CD8-positive, alpha-beta memory T cell (primary cell): Measurements from ENCODE around the gene PGBD5. TPM values are rescaled to one million over a fixed set of nuclear protein-coding genes. Genes with fewer than 3 reads are reported as not detected.

ENCODE experiments used
- CTCF ChIA-PET: fragments of 350-600 bp; sonication (Branson Sonifier 250); formaldehyde crosslinking; loops from one replicate; lab custom pipeline; 2021; ENCODE audit warnings: antibody characterized with exemption; lab: Charles Lee
- POLR2A ChIA-PET: fragments of 350-600 bp; sonication (Branson Sonifier 250); formaldehyde crosslinking; loops from one replicate; lab custom pipeline; 2021; ENCODE audit warnings: antibody characterized with exemption; lab: Charles Lee
- DNase-seq, 5 donors: peaks; one replicate each; pipeline versions ENCODE4 v3.0.0 to v3.0.0-alpha.2; 2020 to 2022; ENCODE audit warnings: mixed read lengths in 1 of 5
- H3K27ac ChIP-seq: one replicate; pipeline ENCODE4 v1.7.0; 2013; ENCODE audit warnings: low read depth, mild to moderate bottlenecking, low read length, moderate library complexity
- H3K27me3 ChIP-seq: 2 replicates; pipeline ENCODE4 v1.7.0; 2013; ENCODE audit warnings: low read length, mild to moderate bottlenecking; ENCODE audit not compliant: insufficient read depth, poor library complexity, severe bottlenecking
- H3K36me3 ChIP-seq: 2 replicates; pipeline ENCODE4 v1.7.0; 2013; ENCODE audit warnings: mild to moderate bottlenecking, low read length, moderate library complexity; ENCODE audit not compliant: insufficient read depth
- H3K4me1 ChIP-seq: 2 replicates; pipeline ENCODE4 v1.7.0; 2013; ENCODE audit warnings: mild to moderate bottlenecking, low read length, moderate library complexity; ENCODE audit not compliant: insufficient read depth
- H3K4me3 ChIP-seq: 2 replicates; pipeline ENCODE4 v1.7.0; 2013; ENCODE audit warnings: mild to moderate bottlenecking, low read length
- H3K9me3 ChIP-seq: 2 replicates; pipeline ENCODE4 v1.7.0; 2013; ENCODE audit warnings: mild to moderate bottlenecking, low read length
- H3K27ac Mint-ChIP-seq, 8 donors: one replicate each; pipeline ENCODE4 v1.8.0; 2020 to 2021; ENCODE audit warnings: mixed read lengths in 8 of 8, mild to moderate bottlenecking in 6 of 8, inconsistent platforms in 3 of 8, moderate library complexity in 3 of 8
- H3K27me3 Mint-ChIP-seq, 2 donors: one replicate each; pipeline ENCODE4 v1.8.0; 2020 to 2021; ENCODE audit warnings: mixed read lengths in 2 of 2, mild to moderate bottlenecking in 1 of 2, moderate library complexity in 1 of 2
- H3K36me3 Mint-ChIP-seq, 3 donors: one replicate each; pipeline ENCODE4 v1.8.0; 2020 to 2021; ENCODE audit warnings: mixed read lengths in 3 of 3, inconsistent platforms in 1 of 3, mild to moderate bottlenecking in 1 of 3
- H3K4me1 Mint-ChIP-seq, 3 donors: one replicate each; pipeline ENCODE4 v1.8.0; 2020 to 2021; ENCODE audit warnings: mixed read lengths in 3 of 3, inconsistent platforms in 1 of 3, mild to moderate bottlenecking in 1 of 3
- H3K4me3 Mint-ChIP-seq, 7 donors: one replicate each; pipeline ENCODE4 v1.8.0; 2020 to 2021; ENCODE audit warnings: mixed read lengths in 7 of 7, mild to moderate bottlenecking in 6 of 7, moderate library complexity in 4 of 7, inconsistent platforms in 2 of 7
- H3K9me3 Mint-ChIP-seq, 5 donors: one replicate each; pipeline ENCODE4 v1.8.0; 2020 to 2022; ENCODE audit warnings: mixed read lengths in 5 of 5, mild to moderate bottlenecking in 3 of 5, moderate library complexity in 2 of 5, inconsistent platforms in 1 of 5
- polyA plus RNA-seq: library from polyadenylated mRNA; unstranded; fragments of 300-500 nt; fragmentation: Illumina TruSeq; gene quantifications from one replicate; pipeline ENCODE4 v1.2.3, GENCODE V29; 2021
- total RNA-seq, 2 experiments: library from RNA; stranded (reverse); gene quantifications; one replicate each; pipeline ENCODE4 v1.2.3, GENCODE V29; 2021

The PGBD5 gene
- total and polyA plus RNA-seq, 3 experiments from 2014 or later, result not detected

DNA sequence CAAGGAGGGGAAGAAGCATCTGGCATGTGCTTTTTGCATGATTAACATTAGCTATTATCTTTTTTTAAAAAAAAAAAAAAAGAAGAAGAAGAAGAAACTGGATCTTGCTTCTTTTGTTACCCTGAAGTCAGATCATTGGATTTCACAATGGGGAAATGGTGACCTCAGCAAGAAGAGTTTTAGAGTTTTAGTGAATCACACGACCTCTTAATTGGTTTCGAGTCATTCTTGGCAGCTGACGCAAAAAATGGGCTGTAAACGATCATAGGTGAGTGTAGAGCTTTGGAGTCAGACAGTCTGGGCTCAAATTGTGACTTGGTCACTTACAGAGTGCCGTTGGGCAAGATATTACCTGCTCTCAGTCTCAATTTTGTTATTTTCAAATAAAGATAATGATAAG is 33.3 kb upstream of the PGBD5 start:
- ChIA-PET CTCF (no interaction called here), POLR2A (no interaction called here)
- no peak overlapping the region for H3K27ac ChIP-seq
- H3K9me3 ChIP-seq, result no peaks in the 10 kb centered on the region
- H3K4me1 Mint-ChIP-seq, result no peaks in the 10 kb centered on the region
- peaks cover 12 to 63% of the 10 kb centered on the region in 2 donors for H3K27me3 Mint-ChIP-seq
- H3K36me3 Mint-ChIP-seq, result no peaks in the 10 kb centered on the region
- no peak overlapping the region for H3K27ac Mint-ChIP-seq
- H3K27me3 ChIP-seq, result no peaks in the 10 kb centered on the region
- no peaks in the 10 kb centered on the region for H3K4me1 ChIP-seq
- H3K4me3 Mint-ChIP-seq, result no peak overlapping the region
- no peak for DNase-seq
- no peaks in the 10 kb centered on the region for H3K36me3 ChIP-seq
- H3K9me3 Mint-ChIP-seq, result peaks cover 0 to 2% (median 0%) of the 10 kb centered on the region in 5 donors
- no peak overlapping the region for H3K4me3 ChIP-seq

DNA sequence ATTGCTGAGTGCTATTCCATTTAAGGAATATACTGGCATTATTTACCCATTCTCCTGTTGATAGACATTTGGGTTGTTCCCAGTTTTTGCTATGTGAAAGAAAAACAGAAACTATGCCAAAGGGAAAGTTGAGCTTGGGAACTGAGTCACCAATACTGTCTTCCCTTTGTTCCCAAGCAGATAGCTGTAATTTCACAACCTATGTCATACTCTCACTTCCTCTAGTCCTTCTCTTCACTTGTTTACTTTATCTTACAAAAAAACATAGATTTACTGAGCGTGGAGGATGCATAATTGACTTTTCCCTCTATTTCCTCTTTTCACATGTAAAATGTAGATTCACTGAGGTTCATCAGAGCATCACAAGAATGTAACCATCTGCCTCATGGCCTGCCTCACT is 32.4 kb upstream of the PGBD5 start:
- Mint-ChIP-seq H3K36me3 (no peaks in the 10 kb centered on the region), H3K27ac (no peak overlapping the region), H3K4me3 (no peak overlapping the region), H3K27me3 (peaks cover 12 to 58% of the 10 kb centered on the region in 2 donors), H3K4me1 (no peaks in the 10 kb centered on the region), H3K9me3 (peaks cover 0 to 2% (median 0%) of the 10 kb centered on the region in 5 donors)
- no peak for DNase-seq
- H3K4me1 ChIP-seq, result no peaks in the 10 kb centered on the region
- CTCF ChIA-PET, result no interaction called here
- H3K9me3 ChIP-seq, result no peaks in the 10 kb centered on the region
- H3K4me3 ChIP-seq, result no peak overlapping the region
- POLR2A ChIA-PET, result no interaction called here
- no peaks in the 10 kb centered on the region for H3K36me3 ChIP-seq
- no peaks in the 10 kb centered on the region for H3K27me3 ChIP-seq
- H3K27ac ChIP-seq, result no peak overlapping the region

DNA sequence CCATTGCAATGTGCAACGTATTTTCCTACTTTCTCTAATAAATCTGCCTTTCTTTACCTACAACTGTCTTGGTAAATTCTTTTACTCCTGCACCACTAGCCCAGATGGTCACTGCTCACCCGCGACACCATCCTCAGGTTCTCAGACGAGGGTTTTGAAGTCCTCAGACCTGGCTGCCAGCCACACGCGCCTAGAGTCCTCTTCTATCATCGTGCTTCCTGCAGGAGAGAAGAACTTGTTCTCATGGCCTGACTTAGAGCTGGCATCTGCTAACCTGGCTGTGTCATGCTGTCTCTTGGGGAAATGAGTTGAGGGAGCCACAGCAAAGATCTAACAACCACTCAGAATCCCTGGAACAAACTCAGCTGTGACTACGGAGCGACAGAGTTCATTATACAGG is 30.3 kb upstream of the PGBD5 start:
- POLR2A ChIA-PET, result no interaction called here
- Mint-ChIP-seq H3K4me3 (no peak overlapping the region), H3K4me1 (no peaks in the 10 kb centered on the region)

DNA sequence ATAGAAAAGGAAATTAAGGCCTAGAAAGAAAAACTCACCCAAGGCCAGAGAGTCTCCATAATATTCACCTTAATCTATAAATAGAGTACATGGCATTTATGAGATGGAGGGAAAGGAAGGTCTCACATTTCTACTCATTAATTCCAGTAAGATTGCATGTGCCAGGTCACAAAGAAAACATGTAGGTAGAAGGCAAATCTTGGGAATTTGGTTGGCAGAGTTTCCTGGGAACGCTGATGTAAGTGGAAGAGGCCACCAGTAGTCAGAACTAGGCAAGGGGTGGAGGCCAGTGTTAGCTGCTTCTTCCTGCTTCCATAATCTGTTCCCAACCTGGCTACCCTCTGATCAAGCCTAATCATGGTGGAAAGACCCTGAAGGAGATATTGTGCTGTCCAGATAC is 29.2 kb upstream of the PGBD5 start:
- no peaks in the 10 kb centered on the region for H3K4me1 Mint-ChIP-seq
- DNase-seq, result no peak
- Histone ChIP-seq H3K27me3 (no peaks in the 10 kb centered on the region), H3K4me3 (no peak overlapping the region), H3K36me3 (no peaks in the 10 kb centered on the region), H3K9me3 (no peaks in the 10 kb centered on the region), H3K4me1 (no peaks in the 10 kb centered on the region), H3K27ac (no peak overlapping the region)
- no peaks in the 10 kb centered on the region for H3K36me3 Mint-ChIP-seq
- H3K27ac Mint-ChIP-seq, result peak overlapping the region in 1 of 8 donors; percentile 16
- H3K27me3 Mint-ChIP-seq, result peaks cover 7 to 34% of the 10 kb centered on the region in 2 donors
- ChIA-PET POLR2A (no interaction called here), CTCF (no interaction called here)
- peaks cover 0 to 1% (median 0%) of the 10 kb centered on the region in 5 donors for H3K9me3 Mint-ChIP-seq
- H3K4me3 Mint-ChIP-seq, result no peak overlapping the region

More for the DNA sequence above, 30.3 kb upstream of the PGBD5 start:
- DNase-seq, result no peak
- H3K9me3 ChIP-seq, result no peaks in the 10 kb centered on the region
- H3K27me3 ChIP-seq, result no peaks in the 10 kb centered on the region
- peaks cover 12 to 46% of the 10 kb centered on the region in 2 donors for H3K27me3 Mint-ChIP-seq
- CTCF ChIA-PET, result no interaction called here
- no peaks in the 10 kb centered on the region for H3K36me3 Mint-ChIP-seq
- H3K27ac ChIP-seq, result no peak overlapping the region
- H3K27ac Mint-ChIP-seq, result no peak overlapping the region
- H3K4me1 ChIP-seq, result no peaks in the 10 kb centered on the region
- H3K36me3 ChIP-seq, result no peaks in the 10 kb centered on the region
- H3K9me3 Mint-ChIP-seq, result peaks cover 0 to 2% (median 0%) of the 10 kb centered on the region in 5 donors
- H3K4me3 ChIP-seq, result no peak overlapping the region

DNA sequence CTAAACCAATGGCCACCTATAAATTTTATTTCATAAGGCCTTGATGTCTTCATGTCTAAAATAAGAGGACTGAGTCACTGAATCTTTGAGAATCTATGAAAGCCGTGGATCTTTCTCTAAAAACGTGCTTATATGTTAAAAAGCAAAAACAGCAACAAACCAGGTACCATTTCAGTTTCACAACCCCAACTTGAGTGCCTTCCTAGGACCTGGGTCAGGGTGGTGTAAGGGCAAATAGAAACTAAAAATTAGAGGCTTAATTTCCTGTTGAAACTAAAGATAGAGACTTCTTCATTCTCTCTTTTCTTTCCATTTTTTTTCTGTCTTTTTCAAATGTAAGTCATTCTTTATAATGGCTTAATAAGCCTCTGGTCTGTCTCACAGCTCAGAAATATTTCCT is 27.2 kb upstream of the PGBD5 start:
- Mint-ChIP-seq H3K27me3 (peaks cover 0 to 26% of the 10 kb centered on the region in 2 donors), H3K4me3 (no peak overlapping the region), H3K9me3 (no peaks in the 10 kb centered on the region), H3K36me3 (no peaks in the 10 kb centered on the region), H3K4me1 (no peaks in the 10 kb centered on the region), H3K27ac (no peak overlapping the region)
- no peaks in the 10 kb centered on the region for H3K27me3 ChIP-seq
- no peaks in the 10 kb centered on the region for H3K9me3 ChIP-seq
- ChIA-PET POLR2A (no interaction called here), CTCF (no interaction called here)
- H3K36me3 ChIP-seq, result no peaks in the 10 kb centered on the region
- no peak overlapping the region for H3K4me3 ChIP-seq
- no peak for DNase-seq
- no peak overlapping the region for H3K27ac ChIP-seq
- H3K4me1 ChIP-seq, result no peaks in the 10 kb centered on the region

DNA sequence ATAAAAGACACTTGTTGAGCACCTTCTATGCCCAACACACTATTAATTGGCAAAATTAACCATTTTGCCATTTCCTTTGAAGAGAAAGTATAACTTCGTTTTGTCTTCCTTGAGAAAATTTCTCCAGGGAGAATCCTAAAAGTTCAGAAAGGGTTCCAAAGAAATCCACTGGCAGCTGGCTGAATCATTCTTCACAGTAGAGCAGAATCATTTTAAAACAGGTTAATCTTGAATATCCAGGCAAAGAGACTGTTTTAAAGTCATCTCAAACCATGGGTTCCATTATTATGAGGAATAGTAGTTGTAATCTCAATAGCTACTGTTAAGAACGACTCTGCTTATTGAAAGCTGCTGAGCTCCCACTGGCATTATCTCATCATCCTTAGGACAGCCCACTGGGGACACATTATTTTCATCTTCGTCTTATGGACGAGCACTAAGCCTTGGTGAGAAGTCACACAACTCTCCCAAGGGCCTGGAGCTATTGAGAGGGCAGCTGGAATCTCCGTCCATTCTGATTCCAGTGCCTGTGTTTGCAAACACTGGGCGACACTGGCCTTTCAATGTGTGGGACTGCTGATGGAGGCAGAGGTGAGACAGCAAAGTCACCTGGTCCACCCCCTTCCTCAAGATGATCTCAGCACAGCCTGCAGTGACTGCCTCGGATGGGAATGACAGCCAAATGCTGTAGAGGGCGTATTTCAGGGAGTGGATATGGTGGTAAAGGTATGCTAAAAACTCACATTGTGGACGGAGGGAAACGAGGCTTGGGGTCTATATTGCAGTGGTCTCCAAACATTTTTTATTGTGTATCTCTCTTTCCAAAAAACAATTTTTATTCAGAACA is 15.3 kb upstream of the PGBD5 start:
- no peak overlapping the region for H3K4me3 ChIP-seq
- H3K4me1 ChIP-seq, result no peaks in the 10 kb centered on the region
- H3K27ac ChIP-seq, result no peak overlapping the region
- Mint-ChIP-seq H3K27me3 (peaks cover 18 to 58% of the 10 kb centered on the region in 2 donors), H3K27ac (no peak overlapping the region), H3K4me1 (no peaks in the 10 kb centered on the region), H3K36me3 (no peaks in the 10 kb centered on the region), H3K9me3 (peaks cover 0 to 11% (median 8%) of the 10 kb centered on the region in 5 donors), H3K4me3 (no peak overlapping the region)
- ChIA-PET CTCF (no interaction called here), POLR2A (no interaction called here)
- no peaks in the 10 kb centered on the region for H3K36me3 ChIP-seq
- no peak for DNase-seq
- H3K27me3 ChIP-seq, result no peaks in the 10 kb centered on the region
- H3K9me3 ChIP-seq, result peaks cover 4% of the 10 kb centered on the region

DNA sequence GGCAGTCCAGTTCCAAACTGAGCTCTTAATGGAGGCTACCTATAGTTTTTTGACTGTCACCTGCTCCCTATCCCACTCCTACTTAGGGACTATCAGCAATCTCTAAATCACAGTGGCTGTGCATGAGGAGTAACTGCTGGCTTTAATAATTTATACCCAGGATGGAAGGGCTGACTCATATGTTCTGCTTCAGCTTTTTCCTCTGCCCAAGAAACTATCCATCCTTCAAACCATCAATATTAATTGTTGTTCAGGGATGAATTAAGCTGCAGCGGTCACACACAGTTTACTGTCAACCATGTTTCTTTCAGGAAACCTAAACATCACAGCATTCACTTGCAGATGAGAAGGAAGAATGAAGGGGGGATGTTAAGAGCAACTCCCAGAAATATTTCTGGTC is 9.0 kb upstream of the PGBD5 start:
- Mint-ChIP-seq H3K9me3 (peaks cover 0 to 4% (median 0%) of the 10 kb centered on the region in 5 donors), H3K36me3 (no peaks in the 10 kb centered on the region), H3K27me3 (peaks cover 2 to 29% of the 10 kb centered on the region in 2 donors), H3K4me3 (no peak overlapping the region), H3K4me1 (no peaks in the 10 kb centered on the region), H3K27ac (no peak overlapping the region)
- DNase-seq, result no peak
- CTCF ChIA-PET, result no interaction called here
- H3K4me1 ChIP-seq, result no peaks in the 10 kb centered on the region
- POLR2A ChIA-PET, result no interaction called here
- no peak overlapping the region for H3K4me3 ChIP-seq
- H3K9me3 ChIP-seq, result no peaks in the 10 kb centered on the region
- H3K27me3 ChIP-seq, result no peaks in the 10 kb centered on the region
- H3K36me3 ChIP-seq, result no peaks in the 10 kb centered on the region
- H3K27ac ChIP-seq, result no peak overlapping the region

DNA sequence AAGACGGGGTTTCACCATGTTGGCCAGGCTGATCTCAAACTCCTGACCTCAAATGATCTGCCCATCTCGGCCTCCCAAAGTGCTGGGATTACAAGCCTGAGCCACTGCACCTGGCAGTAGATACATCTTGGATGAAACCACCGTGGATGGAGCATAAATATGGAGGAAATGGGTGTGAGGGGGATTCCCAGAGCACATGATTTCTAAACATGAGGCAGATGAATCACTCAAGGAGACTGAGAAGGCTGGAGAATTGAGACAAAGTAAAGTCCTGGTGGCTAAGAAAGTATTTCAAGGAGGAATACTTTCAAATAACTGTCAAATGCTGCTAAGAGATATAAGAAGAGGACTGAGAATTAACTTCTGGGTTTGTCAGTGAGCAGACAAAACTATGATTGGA is 5.4 kb upstream of the PGBD5 start:
- Mint-ChIP-seq H3K9me3 (peaks cover 0 to 4% (median 0%) of the 10 kb centered on the region in 5 donors), H3K4me1 (peaks cover 6 to 7% (median 7%) of the 10 kb centered on the region in 3 donors), H3K27me3 (peaks cover 24 to 41% of the 10 kb centered on the region in 2 donors), H3K27ac (no peak overlapping the region), H3K36me3 (peaks cover 0 to 2% (median 0%) of the 10 kb centered on the region in 3 donors), H3K4me3 (no peak overlapping the region)
- DNase-seq, result no peak
- no peaks in the 10 kb centered on the region for H3K9me3 ChIP-seq
- no peak overlapping the region for H3K4me3 ChIP-seq
- H3K27ac ChIP-seq, result no peak overlapping the region
- no peaks in the 10 kb centered on the region for H3K36me3 ChIP-seq
- H3K27me3 ChIP-seq, result peaks cover 11% of the 10 kb centered on the region
- H3K4me1 ChIP-seq, result no peaks in the 10 kb centered on the region
- ChIA-PET POLR2A (no interaction called here), CTCF (no interaction called here)
